HG03469 (cell line): ENCODE results near the gene OR6V1.
A peak's percentile ranks its signal among the peaks of the same experiment; 100 is the strongest.
"Not testable (repeated sequence)": the region's sequence is repeated elsewhere in the genome, so short reads cannot be mapped to it uniquely, and the experiment has no call there.

Source experiments
- ATAC-seq: cut with Tn5 transposase; IDR thresholded peaks from one replicate; pipeline ENCODE4 v1.9.1; 2021; ENCODE audit warnings: mild to moderate bottlenecking, moderate library complexity, moderate number of reproducible peaks; ENCODE audit not compliant: unreplicated experiment

OR6V1 gene

DNA sequence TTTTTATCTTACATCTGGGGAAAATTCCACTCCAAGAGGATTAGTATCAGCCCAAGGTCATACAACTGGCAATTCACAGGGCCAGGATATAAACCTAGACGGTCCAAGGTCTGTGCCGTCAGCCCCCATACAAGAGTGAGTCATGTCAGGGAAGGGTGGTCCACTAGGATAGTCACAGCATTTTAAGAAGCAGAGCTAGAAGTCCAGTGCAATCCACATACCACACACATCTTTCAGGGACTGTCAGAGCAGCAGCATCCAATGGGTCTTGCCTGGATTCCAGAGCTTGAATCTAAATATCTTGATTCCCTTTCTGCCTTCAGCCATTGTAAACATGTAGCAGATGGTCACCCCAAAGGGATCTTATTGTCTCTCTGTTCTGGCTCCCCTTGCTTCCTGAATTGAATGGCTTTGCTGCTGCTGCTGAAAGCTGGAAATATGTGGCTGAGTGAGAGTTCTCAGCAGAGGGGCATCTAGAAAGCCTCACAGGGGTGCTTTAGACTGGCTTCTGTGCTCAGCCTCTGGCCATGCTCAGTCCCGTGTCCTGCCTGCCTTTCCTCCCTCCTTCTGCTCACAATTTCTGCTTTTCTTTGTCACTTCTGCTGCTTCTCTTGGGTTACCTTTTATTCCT is 9.9 kb upstream of the OR6V1 start:
- ATAC-seq: no peak

DNA sequence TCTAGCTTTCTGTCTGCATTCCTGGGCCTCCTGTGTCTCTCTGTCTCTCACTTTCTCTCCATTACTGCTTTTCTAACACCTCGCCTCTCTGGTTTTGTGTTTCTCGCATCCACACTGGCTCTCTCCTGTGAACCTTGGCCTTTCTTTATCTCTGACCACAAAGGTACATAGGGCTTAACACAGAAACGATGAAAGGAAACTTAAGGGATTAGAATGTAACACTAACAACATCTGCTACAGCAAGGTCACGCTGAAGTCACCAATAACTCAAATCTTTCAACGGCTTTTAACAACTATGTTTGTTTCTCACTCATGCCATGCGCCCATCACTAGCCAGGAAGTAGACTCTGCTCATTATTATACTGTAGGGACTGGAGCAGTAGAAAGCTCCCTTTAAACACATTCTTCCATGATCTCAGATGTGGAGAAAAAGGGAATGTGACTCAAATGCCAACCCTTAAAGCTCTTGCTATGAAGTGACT is 9.3 kb upstream of the OR6V1 start:
- ATAC-seq: no peak

DNA sequence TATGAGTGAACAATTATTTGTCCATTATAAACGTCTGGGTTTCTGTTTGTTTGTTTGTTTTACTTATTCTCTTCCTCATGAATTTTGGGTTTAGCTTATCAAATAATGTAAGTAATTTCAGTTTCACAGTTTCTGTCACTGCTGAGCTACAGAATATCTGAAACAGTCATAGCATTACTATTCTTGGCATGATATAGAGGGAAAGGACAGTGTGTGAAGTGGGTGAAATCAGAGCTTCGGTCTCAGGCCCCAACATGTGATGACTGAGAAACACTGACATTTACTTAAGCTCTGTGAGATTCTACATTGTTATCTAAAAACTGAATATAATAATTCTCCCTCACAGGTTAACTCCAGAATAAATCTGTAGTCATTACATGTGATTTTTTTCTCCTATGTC is 8.8 kb upstream of the OR6V1 start:
- no peak for ATAC-seq

DNA sequence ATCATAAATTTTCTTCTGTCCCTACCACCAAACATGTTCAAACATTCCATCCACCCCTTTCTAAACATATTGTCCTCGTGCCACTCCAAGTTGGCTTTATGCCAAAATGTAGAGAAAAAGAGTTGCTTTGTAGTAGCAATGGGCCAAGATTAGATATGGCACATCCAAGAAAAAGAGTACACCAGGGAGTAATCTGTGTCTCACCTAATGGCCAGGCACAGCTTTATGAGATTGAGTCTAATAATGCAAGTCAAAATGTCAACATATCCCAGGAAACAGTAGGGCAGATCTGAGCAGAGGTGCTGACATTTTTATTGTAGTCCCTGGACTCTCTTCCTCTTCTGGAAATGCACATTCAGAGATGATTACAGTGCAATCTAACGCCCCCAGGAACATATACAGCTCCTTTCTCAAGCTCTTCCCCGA is 5.7 kb upstream of the OR6V1 start:
- ATAC-seq: no peak

DNA sequence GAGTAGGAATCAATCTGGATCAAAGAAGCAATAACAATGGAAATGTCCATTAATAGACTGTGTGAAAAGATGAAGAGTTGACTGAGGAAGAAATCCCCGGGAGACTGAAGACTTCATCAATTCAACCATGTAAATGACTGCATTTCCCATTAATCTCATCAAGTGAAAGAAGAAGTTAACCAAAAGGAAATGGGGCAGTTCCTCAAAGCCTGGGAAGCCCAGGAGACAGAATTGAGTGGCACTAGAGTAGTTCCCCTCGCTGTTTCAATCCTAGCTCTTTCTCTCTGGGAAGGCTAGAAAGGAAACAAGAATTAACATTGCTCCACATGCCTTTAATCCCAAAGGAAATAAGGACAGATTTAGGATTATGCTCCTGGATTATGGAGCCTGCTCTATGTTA is 4.8 kb upstream of the OR6V1 start:
- ATAC-seq: no peak

DNA sequence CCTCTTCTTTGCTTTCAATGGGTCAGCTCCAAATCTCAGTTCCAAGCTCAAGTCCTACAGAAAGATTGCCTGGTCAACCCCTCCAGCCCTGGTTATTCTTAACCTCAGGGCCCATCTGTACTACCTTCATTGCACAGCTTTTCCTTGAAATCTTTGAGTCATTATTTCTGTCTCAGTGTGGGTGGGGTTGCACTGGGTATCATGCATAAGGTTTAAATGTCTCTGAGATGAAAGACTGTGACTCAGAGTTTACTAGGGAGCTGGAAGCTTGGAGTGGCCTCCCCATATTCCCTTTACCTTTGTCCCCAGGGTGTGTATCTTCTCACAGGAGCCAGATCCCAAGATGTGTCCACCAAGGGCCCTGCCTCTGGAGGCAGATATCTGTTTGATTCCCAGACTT is 3.3 kb upstream of the OR6V1 start:
- ATAC-seq: no peak

DNA sequence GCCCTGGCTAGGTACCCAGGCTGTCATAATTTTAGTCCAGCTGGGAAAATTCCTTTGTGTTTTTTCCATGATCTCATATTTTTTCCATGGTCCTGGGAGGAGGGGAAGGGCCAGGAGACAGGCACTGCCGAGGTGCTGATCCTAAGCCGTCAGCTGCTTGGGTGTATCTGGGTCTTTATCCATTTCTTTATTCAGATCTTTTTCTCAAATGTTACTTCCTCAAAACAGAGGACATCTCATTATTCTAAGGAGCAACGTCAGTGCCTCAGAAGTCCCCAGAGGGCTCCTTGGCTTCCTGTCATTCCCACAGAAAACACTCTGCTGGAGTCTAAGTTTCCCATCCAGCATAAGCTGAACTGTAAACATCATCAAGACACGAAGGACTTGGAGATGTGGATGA is 2.8 kb upstream of the OR6V1 start:
- ATAC-seq: no peak

DNA sequence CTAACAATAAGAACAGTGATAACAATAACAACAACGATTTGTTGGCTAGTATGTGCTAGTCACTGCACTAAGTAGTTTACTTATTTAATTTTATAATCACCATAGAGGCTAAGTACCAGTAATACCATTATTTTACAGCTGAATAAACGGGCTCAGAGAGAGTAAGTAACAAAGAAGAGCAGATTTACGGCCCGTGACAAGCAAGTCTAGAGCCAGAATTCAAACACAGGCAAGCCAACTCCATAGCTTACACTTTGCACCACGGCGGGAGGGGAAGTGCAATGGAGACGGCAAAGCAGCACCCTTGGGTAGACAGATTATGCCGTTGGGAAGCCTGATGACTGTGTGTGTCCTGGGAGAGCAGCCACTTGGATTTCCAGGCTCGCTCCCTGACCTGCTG is 1.2 kb upstream of the OR6V1 start:
- no peak for ATAC-seq

DNA sequence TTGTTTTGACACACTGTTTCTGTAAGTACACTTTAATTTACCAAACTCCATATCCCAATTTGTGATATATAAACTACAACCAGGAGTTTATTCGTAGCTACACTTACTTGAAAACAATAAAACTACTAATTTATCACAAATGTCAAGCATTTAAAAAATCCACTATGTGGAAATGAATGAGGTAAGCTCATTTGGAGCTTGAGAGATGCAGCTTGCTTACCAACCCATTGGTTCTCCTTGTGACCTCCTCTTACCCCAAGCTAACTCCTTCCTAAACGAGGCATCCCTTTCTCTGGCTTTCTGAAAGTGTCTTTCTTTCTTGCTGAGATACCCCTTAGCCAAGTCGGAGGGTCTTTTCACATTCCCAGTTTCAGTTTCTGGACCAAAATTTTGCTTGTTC is 2.5 kb downstream of the OR6V1 start:
- ATAC-seq: no peak

DNA sequence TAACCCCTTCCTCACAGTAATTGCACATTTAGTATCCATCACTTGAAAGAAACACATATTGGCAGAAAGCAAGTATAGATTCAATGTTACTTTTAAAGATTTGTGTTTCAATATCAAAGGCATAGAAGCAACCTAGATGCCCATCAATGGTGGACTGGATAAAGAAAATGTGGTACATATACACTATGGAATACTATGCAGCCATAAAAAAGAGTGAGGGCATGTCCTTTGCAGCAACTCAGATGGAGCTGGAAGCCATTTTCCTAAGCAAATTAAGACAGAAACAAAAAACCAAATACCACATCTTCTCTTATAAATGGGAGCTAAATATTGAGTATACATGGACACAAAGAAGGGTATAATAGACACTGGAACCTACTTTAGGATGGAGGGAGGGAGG is 3.6 kb downstream of the OR6V1 start:
- ATAC-seq: no peak

DNA sequence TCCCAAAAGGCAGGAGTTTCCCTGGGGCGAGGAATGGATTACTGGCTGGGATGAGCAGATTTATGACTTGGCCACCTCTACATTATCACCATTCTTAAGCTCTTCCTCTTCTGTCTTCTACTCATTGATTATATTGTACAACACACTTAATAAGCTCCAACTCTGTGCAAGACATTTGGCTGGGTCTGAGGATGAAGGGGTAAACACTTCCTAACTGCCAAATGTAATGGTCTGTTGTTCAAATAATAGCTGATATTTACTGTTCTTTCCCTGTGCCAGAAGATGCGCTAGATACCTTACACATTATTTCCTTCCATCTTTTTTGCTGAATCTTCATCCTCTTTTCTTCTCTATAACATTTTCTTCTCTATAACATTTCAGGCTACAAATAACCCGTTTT is 11.6 kb downstream of the OR6V1 start:
- ATAC-seq: no peak

DNA sequence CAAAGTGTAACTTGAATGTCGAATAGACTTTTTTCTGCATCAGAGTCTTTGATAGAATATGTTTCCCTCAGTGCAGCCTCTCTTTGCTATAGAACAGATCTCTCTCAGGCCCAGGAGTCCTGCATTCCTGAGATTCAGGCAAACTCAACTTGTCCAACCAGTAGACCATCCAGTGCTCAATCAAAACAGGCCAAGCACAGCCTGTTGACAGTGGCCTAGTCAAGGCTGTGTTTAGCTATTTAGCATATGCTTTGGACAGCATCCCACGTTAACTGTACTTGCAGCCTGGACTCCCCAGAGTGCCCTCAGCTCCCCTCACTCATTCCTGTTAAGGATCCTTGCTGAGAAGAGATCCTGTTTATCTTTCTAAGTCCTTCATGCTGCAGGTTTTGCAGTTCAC is 16.3 kb downstream of the OR6V1 start:
- no peak for ATAC-seq

DNA sequence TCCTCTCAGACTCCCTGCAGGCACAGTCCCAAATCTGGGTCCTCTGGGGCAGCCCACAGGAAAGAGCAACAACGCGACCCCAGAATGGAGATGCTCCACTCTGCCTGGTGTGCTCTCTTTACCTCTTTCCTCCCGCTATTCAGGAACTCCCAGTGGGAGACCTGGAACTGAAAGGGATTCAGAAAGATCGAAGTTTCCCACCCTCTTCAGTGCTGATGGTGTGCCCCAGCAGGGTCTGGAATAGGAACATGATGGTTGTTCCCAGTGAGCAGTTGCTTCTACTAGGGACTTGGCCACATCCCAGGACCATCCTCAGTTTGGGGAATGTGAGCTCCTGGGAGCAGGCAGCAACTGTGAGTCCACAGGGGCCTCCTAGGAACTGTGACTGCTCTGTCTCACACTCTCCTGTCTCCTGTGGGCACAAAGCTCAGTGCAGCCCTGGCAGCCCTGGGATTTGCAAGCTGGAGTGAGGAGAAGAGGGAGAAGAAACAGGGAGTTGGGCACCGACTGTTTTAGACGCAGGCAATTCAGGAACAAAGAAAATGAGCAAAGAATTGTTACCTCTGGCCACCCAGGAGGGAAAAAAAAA is 17.9 kb downstream of the OR6V1 start:
- no peak for ATAC-seq

DNA sequence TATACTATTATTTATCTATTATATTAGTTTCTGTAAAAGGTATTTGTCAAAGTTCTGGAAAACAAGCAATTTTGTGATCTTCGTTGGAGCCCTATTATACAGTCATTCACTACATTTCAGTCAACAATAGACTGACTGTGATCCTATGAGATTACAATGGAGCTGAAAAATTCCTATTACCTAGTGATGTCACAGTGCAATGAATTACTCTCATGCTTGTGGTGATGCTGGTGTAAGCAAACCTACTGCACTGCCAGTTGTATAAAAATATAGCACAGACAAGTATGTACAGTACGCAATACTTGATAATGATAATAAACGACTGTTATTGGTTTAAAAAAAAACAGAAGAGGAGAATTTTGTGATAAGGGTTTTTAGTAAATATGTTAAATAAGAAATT is 21.4 kb downstream of the OR6V1 start:
- no peak for ATAC-seq

DNA sequence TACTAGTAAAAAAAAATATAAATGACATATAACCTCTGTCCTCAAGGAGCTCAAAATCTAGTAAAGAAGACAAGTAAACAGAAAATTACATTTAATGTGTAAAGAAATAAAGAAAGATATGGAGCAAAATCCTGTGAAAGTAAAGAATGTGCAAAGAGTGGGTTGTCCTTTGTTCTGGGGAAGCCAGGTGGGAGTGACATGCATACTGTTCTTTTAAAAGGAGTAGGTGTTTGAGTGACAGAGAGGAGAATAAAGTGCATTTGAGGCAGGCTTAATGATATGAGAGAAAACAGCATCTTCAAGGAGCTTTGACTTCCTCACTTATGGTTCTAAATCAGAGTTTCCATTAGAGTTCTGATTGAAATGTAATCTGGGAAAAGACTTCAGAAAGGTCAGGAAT is 22.0 kb downstream of the OR6V1 start:
- no peak for ATAC-seq

DNA sequence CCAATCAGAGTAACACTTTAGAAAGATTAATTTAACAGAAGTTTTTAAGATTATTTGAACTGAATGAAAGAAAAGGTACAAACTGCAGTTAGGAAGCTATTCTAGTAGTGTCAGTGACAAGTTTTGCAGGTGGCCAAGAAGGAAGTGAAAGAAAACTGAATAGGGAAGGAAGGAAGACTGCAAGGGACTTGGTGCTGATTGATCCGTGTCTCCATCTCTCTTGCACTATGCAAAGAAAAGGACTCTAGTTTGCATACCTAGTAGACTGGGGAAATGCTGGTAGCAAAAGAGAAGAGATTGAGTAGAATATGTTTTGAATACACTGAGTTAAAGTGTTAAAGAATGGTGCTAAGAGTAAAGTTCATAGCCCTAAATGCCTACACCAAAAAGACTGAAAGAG is 33.0 kb downstream of the OR6V1 start:
- peak; percentile 74 for ATAC-seq

DNA sequence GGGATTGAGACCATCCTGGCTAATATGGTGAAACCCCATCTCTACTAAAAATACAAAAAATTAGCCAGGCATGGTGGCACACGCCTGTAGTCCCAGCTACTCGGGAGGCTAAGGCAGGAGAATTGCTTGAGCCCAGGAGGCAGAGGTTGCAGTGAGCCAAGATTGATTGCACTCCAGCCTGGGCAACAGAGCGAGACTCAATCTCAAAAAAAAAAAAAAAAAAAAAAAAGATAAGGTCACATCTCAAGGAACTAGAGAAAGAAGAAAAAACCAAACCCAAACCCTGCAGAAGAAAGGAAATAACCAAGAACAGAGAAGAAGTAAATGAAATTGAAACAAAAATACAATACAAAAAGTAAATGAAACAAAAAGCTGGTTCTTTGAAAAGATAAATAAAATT is 33.5 kb downstream of the OR6V1 start:
- ATAC-seq: not testable (repeated sequence)

DNA sequence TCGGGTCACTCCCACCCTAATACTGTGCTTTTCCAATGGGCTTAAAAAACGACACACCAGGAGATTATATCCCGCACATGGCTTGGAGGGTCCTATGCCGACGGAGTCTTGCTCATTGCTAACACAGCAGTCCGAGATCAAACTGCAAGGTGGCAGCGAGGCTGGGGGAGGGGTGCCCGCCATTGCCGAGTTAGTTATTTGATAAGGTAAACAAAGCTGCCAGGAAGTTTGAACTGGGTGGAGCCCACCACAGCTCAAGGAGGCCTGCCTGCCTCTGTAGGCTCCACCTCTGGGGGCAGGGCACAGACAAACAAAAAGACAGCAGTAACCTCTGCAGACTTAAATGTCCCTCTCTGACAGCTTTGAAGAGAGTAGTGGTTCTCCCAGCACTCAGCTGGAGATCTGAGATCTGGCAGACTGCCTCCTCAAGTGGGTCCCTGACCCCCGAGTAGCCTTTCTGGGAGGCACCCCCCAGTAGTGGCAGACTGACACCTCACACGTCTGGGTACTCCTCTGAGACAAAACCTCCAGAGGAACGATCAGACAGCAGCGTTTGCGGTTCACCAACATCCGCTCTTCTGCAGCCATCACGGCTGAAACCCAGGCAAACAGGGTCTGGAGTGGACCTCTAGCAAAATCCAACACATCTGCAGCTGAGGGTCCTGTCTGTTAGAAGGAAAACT is 36.5 kb downstream of the OR6V1 start:
- ATAC-seq: not testable (repeated sequence)

DNA sequence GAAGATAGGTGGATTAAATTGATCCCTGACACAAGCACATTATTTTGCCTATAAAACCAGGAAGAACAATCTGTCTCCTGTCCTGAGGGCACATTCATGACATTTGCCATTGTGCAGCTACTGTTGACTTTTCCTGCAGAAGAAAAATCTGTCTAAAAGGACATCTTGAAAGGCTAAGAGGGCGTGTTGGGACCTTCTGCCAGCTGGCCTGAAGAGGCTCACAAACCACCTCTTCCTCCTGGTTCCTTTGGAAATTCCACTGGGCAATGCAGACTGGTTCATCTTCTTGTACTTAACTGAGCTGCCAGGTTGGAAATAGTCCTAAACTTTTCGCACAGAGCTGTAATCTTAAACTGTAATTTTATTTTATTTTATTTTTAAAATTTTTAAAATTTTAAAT is 44.0 kb downstream of the OR6V1 start:
- no peak for ATAC-seq

DNA sequence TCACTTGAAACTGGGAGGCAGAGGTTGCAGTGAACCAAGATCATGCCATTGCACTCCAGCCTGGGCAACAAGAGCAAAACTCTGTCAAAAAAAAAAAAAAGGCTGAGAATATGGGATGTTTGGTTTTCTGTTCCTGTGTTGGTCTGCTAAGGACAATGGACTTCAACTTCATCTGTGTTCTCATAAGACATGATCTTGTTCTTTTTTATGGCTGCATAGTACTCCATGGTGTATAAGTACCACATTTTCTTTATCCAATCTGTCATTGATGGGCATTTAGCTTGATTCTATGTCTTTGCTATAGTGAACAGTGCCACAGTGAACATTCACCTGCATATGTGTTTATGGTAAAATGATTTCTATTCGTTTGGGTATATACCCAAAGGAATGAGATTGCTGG is 47.4 kb downstream of the OR6V1 start:
- ATAC-seq: not testable (repeated sequence)
